ENCODE results near the gene GARIN3.

DNA sequence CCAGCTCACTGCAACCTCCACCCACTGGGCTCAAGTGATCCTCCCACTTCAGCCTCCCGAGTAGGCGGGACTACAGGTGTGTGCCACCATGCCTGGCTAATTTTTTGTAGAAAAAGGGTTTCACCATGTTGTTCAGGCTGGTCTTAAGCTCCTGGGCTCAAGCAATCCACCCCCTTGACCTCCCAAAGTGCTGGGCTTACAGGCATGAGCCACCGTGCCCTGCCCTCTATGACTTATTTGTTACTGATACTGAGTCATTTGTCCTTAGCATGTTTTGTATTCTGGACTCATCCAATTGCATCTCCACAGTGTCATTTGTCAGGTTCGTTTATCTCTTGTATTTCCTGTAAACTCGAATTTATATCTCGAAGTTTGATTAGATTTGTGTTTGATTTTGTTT lies 11.9 kb upstream of the GARIN3 start:
- TF ChIP-seq CTCF (IDR thresholded peaks at IDR 0.05; ENCODE audit: borderline replicate concordance, extremely low read depth, low read length, poor library complexity, severe bottlenecking) (no peak), EZH2 (IDR thresholded peaks at IDR 0.05; ENCODE audit: borderline replicate concordance, low read depth, low read length, severe bottlenecking) (no peak)
